SK-N-SH (cell line): ENCODE results near the gene HYAL3. TPM values are rescaled to one million over a fixed set of nuclear protein-coding genes. Genes with fewer than 3 reads are reported as not detected.

Experiments used
- CTCF ChIA-PET: fragments of 300-600, 350-600 bp; formaldehyde crosslinking; extraction: SDS; loops from one replicate; lab custom pipeline; 2021; lab: Yijun Ruan, JAX
- POLR2A ChIA-PET: fragments of 350-600 bp; sonication (Branson Sonifier 250); formaldehyde crosslinking; extraction: SDS; loops from one replicate; lab custom pipeline; 2020; ENCODE audit warnings: antibody characterized with exemption, inconsistent platforms; lab: Yijun Ruan, JAX
- DNase-seq: peaks from one replicate; pipeline ENCODE4 v3.0.0; 2012
- H2AFZ ChIP-seq: fragments of 200-600 bp; sonication (generic); 2 replicates; pipeline ENCODE4 v1.8.1; 2016; ENCODE audit warnings: antibody characterized with exemption, mild to moderate bottlenecking, low read depth
- H3F3A ChIP-seq: fragments of 200-600 bp; sonication (generic); replicated peaks from 2 replicates; pipeline ENCODE3; 2016; ENCODE audit warnings: antibody characterized with exemption, mild to moderate bottlenecking; ENCODE audit not compliant: insufficient read depth
- H3K27ac ChIP-seq, 2 experiments: fragments of 200-500 bp in 1 of 2; fragments of 200-600 bp in 1 of 2; sonication (Bioruptor generic) in 1 of 2; sonication (generic), shearing (Covaris generic) in 1 of 2; 2 replicates each; pipeline versions ENCODE4 v1.5.1 to v1.6.1; 2014 to 2016; ENCODE audit warnings: low read depth in 2 of 2, inconsistent platforms in 1 of 2, low read length in 1 of 2, mild to moderate bottlenecking in 1 of 2, mixed read lengths in 1 of 2
- H3K27me3 ChIP-seq: fragments of 200-600 bp; sonication (generic), shearing (Covaris generic); 2 replicates; pipeline ENCODE4 v1.6.1; 2016; ENCODE audit warnings: mixed run types; ENCODE audit not compliant: insufficient read depth
- H3K36me3 ChIP-seq, 2 experiments: fragments of 200-500 bp in 1 of 2; fragments of 200-600 bp in 1 of 2; sonication (Bioruptor generic) in 1 of 2; sonication (generic) in 1 of 2; replicated peaks in 1 of 2; 2 replicates each; pipeline versions ENCODE3 to v1.5.1; 2014 to 2016; ENCODE audit warnings: low read length in 1 of 2, mild to moderate bottlenecking in 1 of 2; ENCODE audit not compliant: insufficient read depth in 2 of 2, control insufficient read depth in 1 of 2
- H3K4me1 ChIP-seq, 2 experiments: fragments of 200-500 bp in 1 of 2; fragments of 200-600 bp in 1 of 2; sonication (Bioruptor generic) in 1 of 2; sonication (generic), shearing (Covaris generic) in 1 of 2; 2 replicates each; pipeline versions ENCODE4 v1.5.1 to v1.6.1; 2014 to 2016; ENCODE audit warnings: low read depth in 1 of 2, low read length in 1 of 2, mixed run types in 1 of 2; ENCODE audit not compliant: insufficient read depth in 2 of 2, control insufficient read depth in 1 of 2
- H3K4me2 ChIP-seq: fragments of 200-600 bp; sonication (generic), shearing (Covaris generic); 2 replicates; pipeline ENCODE4 v1.6.1; 2017; ENCODE audit warnings: mixed run types
- H3K4me3 ChIP-seq, 2 experiments: fragments of 200-500 bp in 1 of 2; fragments of 200-600 bp in 1 of 2; sonication (Bioruptor generic) in 1 of 2; sonication (generic), shearing (Covaris generic) in 1 of 2; 2 replicates each; pipeline versions ENCODE4 v1.5.1 to v1.8.1; 2014 to 2016; ENCODE audit warnings: low read depth in 2 of 2, inconsistent platforms in 1 of 2, low read length in 1 of 2, mild to moderate bottlenecking in 1 of 2, mixed read lengths in 1 of 2, moderate library complexity in 1 of 2
- H3K79me2 ChIP-seq: fragments of 200-600 bp; sonication (generic); 2 replicates; pipeline ENCODE4 v1.8.1; 2017; ENCODE audit warnings: mild to moderate bottlenecking; ENCODE audit not compliant: insufficient read depth
- H3K9ac ChIP-seq: fragments of 200-600 bp; sonication (generic); 2 replicates; pipeline ENCODE4 v1.6.1; 2017; ENCODE audit warnings: mixed run types
- H3K9me2 ChIP-seq: fragments of 200-600 bp; sonication (generic); 2 replicates; pipeline ENCODE4 v1.6.1; 2017; ENCODE audit warnings: mixed run types
- H3K9me3 ChIP-seq: fragments of 200-600 bp; sonication (generic); 2 replicates; pipeline ENCODE4 v1.6.1; 2017; ENCODE audit warnings: mixed run types, mild to moderate bottlenecking, moderate library complexity
- H4K20me1 ChIP-seq: fragments of 200-600 bp; sonication (generic); 2 replicates; pipeline ENCODE4 v1.6.1; 2017; ENCODE audit warnings: mild to moderate bottlenecking, mixed run types; ENCODE audit not compliant: insufficient read depth
- CTCF ChIP-seq: fragments of 200-600 bp; sonication (generic); IDR thresholded peaks from 2 replicates; pipeline ENCODE4 v1.6.1; 2017; ENCODE audit warnings: antibody characterized with exemption, mild to moderate bottlenecking, moderate library complexity
- ELF1 ChIP-seq: IDR thresholded peaks from 2 replicates; pipeline ENCODE4 v1.4.0; 2012
- EZH2phosphoT487 ChIP-seq: fragments of 200-600 bp; sonication (generic); IDR thresholded peaks from 2 replicates; pipeline ENCODE4 v1.6.1; 2017; ENCODE audit warnings: low read depth, mixed run types, mild to moderate bottlenecking, antibody characterized with exemption, moderate library complexity, borderline replicate concordance
- FOXM1 ChIP-seq: IDR thresholded peaks from 2 replicates; pipeline ENCODE4 v1.4.0; 2012; ENCODE audit warnings: low read depth, mild to moderate bottlenecking
- GABPA ChIP-seq: IDR thresholded peaks from 2 replicates; pipeline ENCODE4 v1.4.0; 2012; ENCODE audit warnings: low read depth, mild to moderate bottlenecking
- GATA2 ChIP-seq: sonication (generic); formaldehyde crosslinking; IDR thresholded peaks from 2 replicates; pipeline ENCODE4 v1.5.0; 2020; ENCODE audit warnings: mild to moderate bottlenecking, missing genetic modification reagents
- MAX ChIP-seq: IDR thresholded peaks from 2 replicates; pipeline ENCODE4 v1.4.0; 2012; ENCODE audit warnings: low read depth
- MXI1 ChIP-seq: IDR thresholded peaks from 2 replicates; pipeline ENCODE4 v1.6.1; 2012; ENCODE audit warnings: mild to moderate bottlenecking, low read depth, low read length, improper control_type of control experiment
- NFIC ChIP-seq: IDR thresholded peaks from 2 replicates; pipeline ENCODE4 v1.4.0; 2012; ENCODE audit warnings: borderline replicate concordance
- NRF1 ChIP-seq: IDR thresholded peaks from 2 replicates; pipeline ENCODE4 v1.6.1; 2012; ENCODE audit warnings: low read depth, mild to moderate bottlenecking, low read length
- POLR2AphosphoS5 ChIP-seq: IDR thresholded peaks from 2 replicates; pipeline ENCODE4 v1.6.1; 2012; ENCODE audit warnings: low read depth, low read length
- RCOR1 ChIP-seq: fragments of 150-350 bp; IDR thresholded peaks from 2 replicates; pipeline ENCODE4 v1.6.1; 2017; ENCODE audit warnings: antibody characterized with exemption, low read length
- RFX5 ChIP-seq: IDR thresholded peaks from 2 replicates; pipeline ENCODE4 v1.6.1; 2012; ENCODE audit warnings: mild to moderate bottlenecking, improper control_type of control experiment, low read length
- RXRA ChIP-seq: IDR thresholded peaks from 2 replicates; pipeline ENCODE4 v1.4.0; 2012; ENCODE audit warnings: low read depth, mild to moderate bottlenecking, borderline replicate concordance
- TCF12 ChIP-seq: IDR thresholded peaks from 2 replicates; pipeline ENCODE4 v1.4.0; 2012
- YY1 ChIP-seq: IDR thresholded peaks from 2 replicates; pipeline ENCODE4 v1.4.0; 2012; ENCODE audit warnings: low read depth, mild to moderate bottlenecking
- WGBS: methylation state at CpG from one replicate; pipeline ENCODE4 v1.1.6; 2017; ENCODE audit warnings: low lambda C conversion rate; 5-methylcytosine and 5-hydroxymethylcytosine counted together
- polyA plus RNA-seq, 3 experiments: library from polyadenylated mRNA; depleted of rRNA; stranded (reverse); fragments of >200 nt; gene quantifications; 2 replicates each; pipeline ENCODE4 v1.2.3, GENCODE V29; 2012
- TF ChIP-seq, protein P1 (sequence below): IDR thresholded peaks from 2 replicates; pipeline ENCODE4 v1.4.0; 2012; ENCODE audit warnings: low read depth, borderline replicate concordance
- TF ChIP-seq, protein P2 (sequence below): IDR thresholded peaks from 2 replicates; pipeline ENCODE4 v1.4.0; 2012; ENCODE audit warnings: low read depth, borderline replicate concordance
- TF ChIP-seq, protein P3 (sequence below): fragments of 150-350 bp; IDR thresholded peaks from 2 replicates; pipeline ENCODE4 v1.6.1; 2017; ENCODE audit warnings: antibody characterized with exemption, low read length, low read depth, borderline replicate concordance

HYAL3 gene
- polyA plus RNA-seq, 1 of the 3 experiments (the other 2 are of a cell fraction): 7.8 TPM

DNA sequence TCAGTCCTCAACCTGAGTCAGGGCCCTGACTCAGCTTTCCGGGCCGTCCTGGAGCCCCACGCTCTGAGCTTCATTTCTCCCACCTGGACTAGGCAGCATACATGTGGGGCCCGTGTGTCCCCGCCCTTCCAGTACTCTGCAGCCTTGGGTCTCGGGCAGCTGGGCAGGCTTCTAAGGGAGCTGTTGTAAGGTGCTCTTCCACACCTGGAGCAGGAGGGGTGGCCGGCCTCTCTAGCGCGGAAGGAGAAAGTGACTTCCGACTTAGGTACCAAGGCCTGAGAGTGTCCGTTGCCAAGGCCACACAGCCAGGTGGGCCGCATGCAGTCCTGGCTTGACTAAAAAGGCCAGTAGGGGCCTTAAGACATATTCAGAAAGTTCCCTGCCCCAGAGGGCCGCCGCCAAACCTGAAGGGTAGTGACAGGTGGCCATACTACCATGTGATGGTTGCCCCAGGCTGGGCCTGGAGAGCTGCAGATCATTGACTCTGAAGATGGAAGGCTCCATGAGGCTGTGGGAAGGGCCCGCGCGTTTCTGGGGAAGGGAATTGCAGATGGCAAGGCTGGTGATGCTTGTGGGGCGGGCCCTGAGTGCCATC is 39.7 kb downstream of the HYAL3 start (continued):
- TF ChIP-seq, protein P1, sequence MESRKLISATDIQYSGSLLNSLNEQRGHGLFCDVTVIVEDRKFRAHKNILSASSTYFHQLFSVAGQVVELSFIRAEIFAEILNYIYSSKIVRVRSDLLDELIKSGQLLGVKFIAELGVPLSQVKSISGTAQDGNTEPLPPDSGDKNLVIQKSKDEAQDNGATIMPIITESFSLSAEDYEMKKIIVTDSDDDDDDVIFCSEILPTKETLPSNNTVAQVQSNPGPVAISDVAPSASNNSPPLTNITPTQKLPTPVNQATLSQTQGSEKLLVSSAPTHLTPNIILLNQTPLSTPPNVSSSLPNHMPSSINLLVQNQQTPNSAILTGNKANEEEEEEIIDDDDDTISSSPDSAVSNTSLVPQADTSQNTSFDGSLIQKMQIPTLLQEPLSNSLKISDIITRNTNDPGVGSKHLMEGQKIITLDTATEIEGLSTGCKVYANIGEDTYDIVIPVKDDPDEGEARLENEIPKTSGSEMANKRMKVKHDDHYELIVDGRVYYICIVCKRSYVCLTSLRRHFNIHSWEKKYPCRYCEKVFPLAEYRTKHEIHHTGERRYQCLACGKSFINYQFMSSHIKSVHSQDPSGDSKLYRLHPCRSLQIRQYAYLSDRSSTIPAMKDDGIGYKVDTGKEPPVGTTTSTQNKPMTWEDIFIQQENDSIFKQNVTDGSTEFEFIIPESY: peak; percentile 6; the same call in 1 of the 2 replicates

DNA sequence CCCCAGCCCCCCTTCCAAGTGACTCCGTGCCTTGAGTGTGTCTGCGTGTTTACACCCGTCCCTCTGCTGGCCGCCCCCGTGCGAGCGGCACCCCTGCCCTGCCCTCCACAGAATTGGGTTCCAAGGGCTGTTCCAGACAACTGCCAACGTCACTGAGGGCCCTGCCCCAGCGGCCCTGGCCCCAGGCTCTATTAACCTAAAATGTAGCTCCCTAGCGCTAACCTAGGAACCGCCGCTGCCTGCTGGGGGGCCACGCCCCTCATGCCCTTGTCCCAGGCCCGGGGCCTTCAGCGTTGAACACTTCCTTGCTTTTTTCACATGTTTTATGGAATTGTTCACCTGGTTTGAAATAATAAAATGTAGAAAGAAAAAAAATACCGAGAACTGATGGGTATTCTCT is 40.2 kb downstream of the HYAL3 start:
- POLR2A ChIA-PET: interaction anchor here (0.9 to 1.8 kb wide), 3 partner anchors 16 to 23 kb away, joined by 3 to 10 read pairs (median 4); partner anchors contain the start of gene GNAI2
- WGBS: 93% methylated on average over 16 of the region's 16 CpGs
- H3K9ac ChIP-seq: no peak overlapping the region
- H3F3A ChIP-seq: peaks cover 41% of the 10 kb centered on the region
- peaks cover 22% of the 10 kb centered on the region for H3K79me2 ChIP-seq
- peaks cover 13 to 19% of the 10 kb centered on the region in 2 experiments; a peak in 3 of 4 replicates for H3K4me1 ChIP-seq
- TF ChIP-seq CTCF (peak; percentile 28), GABPA (no peak)
- H2AFZ ChIP-seq: no peak overlapping the region
- DNase-seq: no peak
- peaks cover 22 to 42% of the 10 kb centered on the region in 2 experiments for H3K36me3 ChIP-seq
- H3K4me3 ChIP-seq: no peak overlapping the region
- H3K9me2 ChIP-seq: no peaks in the 10 kb centered on the region
- H3K27me3 ChIP-seq: no peaks in the 10 kb centered on the region
- CTCF ChIA-PET: interaction anchor here (0.6 to 61.6 kb wide), 15 partner anchors 8 to 165 kb away, joined by 3 to 1375 read pairs (median 4); partner anchors contain the start of genes GNAI2, GNAT1 and SEMA3B
- no peak overlapping the region for H3K4me2 ChIP-seq
- no peaks in the 10 kb centered on the region for H3K9me3 ChIP-seq
- H4K20me1 ChIP-seq: peaks cover 12% of the 10 kb centered on the region
- peak overlapping the region in 1 of 2 experiments; percentile 56; a peak in 1 of 4 replicates for H3K27ac ChIP-seq

- 98% methylated on average over 10 of the region's 17 CpGs for WGBS
- H3K4me2 ChIP-seq: no peak overlapping the region
- no peak overlapping the region; a peak in 1 of 4 replicates for H3K27ac ChIP-seq
- peaks cover 30% of the 10 kb centered on the region for H3K79me2 ChIP-seq
- H3K9me2 ChIP-seq: no peaks in the 10 kb centered on the region
- H3K36me3 ChIP-seq: peaks cover 22 to 46% of the 10 kb centered on the region in 2 experiments
- TF ChIP-seq, protein P2, sequence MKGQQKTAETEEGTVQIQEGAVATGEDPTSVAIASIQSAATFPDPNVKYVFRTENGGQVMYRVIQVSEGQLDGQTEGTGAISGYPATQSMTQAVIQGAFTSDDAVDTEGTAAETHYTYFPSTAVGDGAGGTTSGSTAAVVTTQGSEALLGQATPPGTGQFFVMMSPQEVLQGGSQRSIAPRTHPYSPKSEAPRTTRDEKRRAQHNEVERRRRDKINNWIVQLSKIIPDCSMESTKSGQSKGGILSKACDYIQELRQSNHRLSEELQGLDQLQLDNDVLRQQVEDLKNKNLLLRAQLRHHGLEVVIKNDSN: no peak
- TF ChIP-seq RCOR1 (no peak), EZH2phosphoT487 (no peak), NRF1 (no peak), MXI1 (no peak), ELF1 (no peak), TCF12 (no peak), NFIC (no peak), GATA2 (CRISPR knock-in tag) (no peak), YY1 (no peak), GABPA (no peak), FOXM1 (no peak), MAX (no peak), RXRA (no peak), RFX5 (no peak), POLR2AphosphoS5 (no peak)
- TF ChIP-seq, protein P3, sequence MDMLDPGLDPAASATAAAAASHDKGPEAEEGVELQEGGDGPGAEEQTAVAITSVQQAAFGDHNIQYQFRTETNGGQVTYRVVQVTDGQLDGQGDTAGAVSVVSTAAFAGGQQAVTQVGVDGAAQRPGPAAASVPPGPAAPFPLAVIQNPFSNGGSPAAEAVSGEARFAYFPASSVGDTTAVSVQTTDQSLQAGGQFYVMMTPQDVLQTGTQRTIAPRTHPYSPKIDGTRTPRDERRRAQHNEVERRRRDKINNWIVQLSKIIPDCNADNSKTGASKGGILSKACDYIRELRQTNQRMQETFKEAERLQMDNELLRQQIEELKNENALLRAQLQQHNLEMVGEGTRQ: no peak
- H3K9me3 ChIP-seq: no peaks in the 10 kb centered on the region
- ChIA-PET CTCF (interaction anchor here (0.6 to 61.6 kb wide), 7 partner anchors 8 to 127 kb away, joined by 3 to 1375 read pairs (median 70); partner anchors contain the start of genes GNAI2, GNAT1 and SEMA3B), POLR2A (no interaction called here)
- H3K27me3 ChIP-seq: no peaks in the 10 kb centered on the region
- peaks cover 19% of the 10 kb centered on the region for H4K20me1 ChIP-seq
- no peak overlapping the region for H3K9ac ChIP-seq
- no peak overlapping the region for H3K4me3 ChIP-seq
- peaks cover 35% of the 10 kb centered on the region for H3F3A ChIP-seq
- no peak for DNase-seq
- peaks cover 10 to 19% of the 10 kb centered on the region in 2 experiments; a peak in 2 of 4 replicates for H3K4me1 ChIP-seq
- H2AFZ ChIP-seq: no peak overlapping the region
Measured at GRCh38 chr3:50258029-50258680, 41.0 kb downstream of the HYAL3 start.
